ENCODE data around the gene GDE1. TPM values are rescaled to one million over a fixed set of nuclear protein-coding genes. Genes with fewer than 3 reads are reported as not detected.

Gene GDE1
- total and polyA plus RNA-seq, 9 of the 15 experiments (the other 6 are each of a cell fraction or from before 2014, with no cell fraction given), result 18.8 to 40.5 (median 22.3) TPM

GRCh38 chr16:19555186-19555937 is 33.5 kb upstream of the GDE1 start, which contains the start of gene VPS35L (continued):
- TF ChIP-seq ZFX (CRISPR knock-in tag; IDR thresholded peaks at IDR 0.05) (peak; percentile 86), TEAD4 (IDR thresholded peaks at IDR 0.05; ENCODE audit: low read length) (peak; percentile 7; the same call in 1 of the 2 replicates), TEAD4 (CRISPR knock-in tag; IDR thresholded peaks at IDR 0.05; ENCODE audit: borderline replicate concordance) (no peak), RAD51 (IDR thresholded peaks at IDR 0.05; ENCODE audit: borderline replicate concordance, low read depth) (peak; percentile 88), RCOR1 (IDR thresholded peaks at IDR 0.05; ENCODE audit: borderline replicate concordance in 1 of 2, low read depth in 2 of 2, low read length in 2 of 2) (0 out of 4 replicates have a peak, but pooled peaks of 1 of the 2 experiments have one; percentile 2), NCOR1 (IDR thresholded peaks at IDR 0.05) (peak; percentile 95), MTA3 (IDR thresholded peaks at IDR 0.05; ENCODE audit: borderline replicate concordance) (peak; percentile 64; the same call in 1 of the 2 replicates), NCOA2 (IDR thresholded peaks at IDR 0.05; ENCODE audit: partially characterized antibody in 2 of 2) (peak in 1 of 2 experiments; percentile 94), THAP12 (CRISPR knock-in tag; IDR thresholded peaks at IDR 0.05) (peak; percentile 35; the same call in 1 of the 2 replicates), ATF7 (IDR thresholded peaks at IDR 0.05) (peak; percentile 79; the same call in 1 of the 2 replicates), E2F3 (CRISPR knock-in tag; IDR thresholded peaks at IDR 0.05) (0 out of 2 replicates have a peak, but pooled peaks have one; percentile 32), ZNF589 (CRISPR knock-in tag; IDR thresholded peaks at IDR 0.05; ENCODE audit: low read depth) (0 out of 2 replicates have a peak, but pooled peaks have one; percentile 78), OTX1 (CRISPR knock-in tag; IDR thresholded peaks at IDR 0.05) (peak; percentile 56; the same call in 1 of the 2 replicates), ARID2 (IDR thresholded peaks at IDR 0.05) (no peak), ELF1 (tag; IDR thresholded peaks at IDR 0.05) (peak; percentile 50; the same call in 1 of the 2 replicates)
- TF ChIP-seq, protein P1, sequence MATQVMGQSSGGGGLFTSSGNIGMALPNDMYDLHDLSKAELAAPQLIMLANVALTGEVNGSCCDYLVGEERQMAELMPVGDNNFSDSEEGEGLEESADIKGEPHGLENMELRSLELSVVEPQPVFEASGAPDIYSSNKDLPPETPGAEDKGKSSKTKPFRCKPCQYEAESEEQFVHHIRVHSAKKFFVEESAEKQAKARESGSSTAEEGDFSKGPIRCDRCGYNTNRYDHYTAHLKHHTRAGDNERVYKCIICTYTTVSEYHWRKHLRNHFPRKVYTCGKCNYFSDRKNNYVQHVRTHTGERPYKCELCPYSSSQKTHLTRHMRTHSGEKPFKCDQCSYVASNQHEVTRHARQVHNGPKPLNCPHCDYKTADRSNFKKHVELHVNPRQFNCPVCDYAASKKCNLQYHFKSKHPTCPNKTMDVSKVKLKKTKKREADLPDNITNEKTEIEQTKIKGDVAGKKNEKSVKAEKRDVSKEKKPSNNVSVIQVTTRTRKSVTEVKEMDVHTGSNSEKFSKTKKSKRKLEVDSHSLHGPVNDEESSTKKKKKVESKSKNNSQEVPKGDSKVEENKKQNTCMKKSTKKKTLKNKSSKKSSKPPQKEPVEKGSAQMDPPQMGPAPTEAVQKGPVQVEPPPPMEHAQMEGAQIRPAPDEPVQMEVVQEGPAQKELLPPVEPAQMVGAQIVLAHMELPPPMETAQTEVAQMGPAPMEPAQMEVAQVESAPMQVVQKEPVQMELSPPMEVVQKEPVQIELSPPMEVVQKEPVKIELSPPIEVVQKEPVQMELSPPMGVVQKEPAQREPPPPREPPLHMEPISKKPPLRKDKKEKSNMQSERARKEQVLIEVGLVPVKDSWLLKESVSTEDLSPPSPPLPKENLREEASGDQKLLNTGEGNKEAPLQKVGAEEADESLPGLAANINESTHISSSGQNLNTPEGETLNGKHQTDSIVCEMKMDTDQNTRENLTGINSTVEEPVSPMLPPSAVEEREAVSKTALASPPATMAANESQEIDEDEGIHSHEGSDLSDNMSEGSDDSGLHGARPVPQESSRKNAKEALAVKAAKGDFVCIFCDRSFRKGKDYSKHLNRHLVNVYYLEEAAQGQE (IDR thresholded peaks at IDR 0.05; ENCODE audit: borderline replicate concordance), result peak; percentile 31; the same call in 1 of the 2 replicates
- TF ChIP-seq, protein P1 (CRISPR knock-in tag; IDR thresholded peaks at IDR 0.05; ENCODE audit: low read depth), result no peak
